Measurements from ENCODE around the gene SVEP1. TPM values are rescaled to one million over a fixed set of nuclear protein-coding genes. Genes with fewer than 3 reads are reported as not detected.
"Not testable (repeated sequence)": the region's sequence is repeated elsewhere in the genome, so short reads cannot be mapped to it uniquely, and the experiment has no call there.

SVEP1 gene
- polyA plus RNA-seq, 1 of the 3 experiments (the other 2 are of a cell fraction), result 0.10 TPM

DNA sequence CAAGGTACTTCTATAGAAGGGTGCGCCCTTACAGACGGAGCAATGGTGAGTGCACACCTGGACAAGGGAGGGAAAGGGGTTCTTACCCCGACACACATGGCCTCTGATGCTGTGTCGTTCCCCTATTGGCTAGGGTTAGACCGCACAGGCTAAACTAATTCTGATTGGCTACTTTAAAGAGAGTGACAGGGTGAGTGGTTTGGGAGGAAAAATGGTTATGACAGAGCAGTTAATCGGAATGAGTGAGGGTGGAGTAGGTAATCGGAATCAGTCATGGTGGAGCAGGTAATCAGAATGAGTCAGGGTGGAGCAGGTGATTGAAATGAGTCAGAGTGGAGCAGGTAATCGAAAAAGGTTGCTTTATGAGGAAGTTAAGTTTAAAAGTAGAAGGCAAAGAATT is 35.0 kb upstream of the SVEP1 start:
- WGBS (ENCODE audit: low lambda C conversion rate), result 66% methylated on average over 8 of the region's 8 CpGs

DNA sequence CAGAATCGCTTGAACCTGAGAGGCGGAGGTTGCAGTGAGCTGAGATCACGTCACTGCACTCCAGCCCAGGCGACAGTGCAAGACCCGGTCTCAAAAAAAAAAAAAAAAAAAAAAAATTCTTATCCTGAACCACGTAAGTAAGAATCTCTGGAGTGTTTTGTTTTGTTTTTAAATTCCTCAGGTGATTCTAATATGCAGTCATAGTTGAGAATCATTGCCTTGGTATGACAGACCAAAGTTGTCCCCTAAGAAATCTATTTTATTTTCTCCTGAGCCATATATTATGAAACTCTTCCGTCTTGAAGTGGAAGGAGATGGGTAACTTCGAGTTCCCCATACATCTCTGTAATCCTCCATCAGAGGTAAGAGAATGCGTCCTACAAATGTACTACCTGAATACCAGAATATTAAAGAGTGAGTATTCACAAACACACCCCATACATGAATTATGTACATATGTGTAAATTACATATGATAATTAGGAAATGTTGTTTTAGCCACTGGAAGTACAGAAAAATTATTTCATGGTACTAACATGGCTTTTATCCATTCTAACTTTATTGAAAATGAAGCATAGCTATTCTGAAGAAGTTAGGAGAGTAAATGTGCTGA is 26.7 kb upstream of the SVEP1 start:
- H3K79me2 ChIP-seq (ENCODE audit: insufficient read depth), result no peaks in the 10 kb centered on the region
- ChIA-PET POLR2A (no interaction called here), CTCF (no interaction called here)
- no peak overlapping the region for H2AFZ ChIP-seq (ENCODE audit: low read depth)
- no peak overlapping the region for H3K27ac ChIP-seq (ENCODE audit: low read depth in 2 of 2, low read length in 1 of 2)
- no peak overlapping the region for H3K9ac ChIP-seq
- H3K9me2 ChIP-seq, result no peaks in the 10 kb centered on the region
- no peak overlapping the region for H3K4me2 ChIP-seq
- no peaks in the 10 kb centered on the region for H4K20me1 ChIP-seq (ENCODE audit: insufficient read depth)
- no peak for DNase-seq
- H3F3A ChIP-seq (replicated peaks; ENCODE audit: insufficient read depth), result no peaks in the 10 kb centered on the region
- H3K4me3 ChIP-seq (ENCODE audit: low read depth in 2 of 2, low read length in 1 of 2), result no peak overlapping the region
- H3K36me3 ChIP-seq (replicated peaks in 1 of 2; ENCODE audit: control insufficient read depth in 1 of 2, insufficient read depth in 2 of 2, low read length in 1 of 2), result no peaks in the 10 kb centered on the region
- H3K4me1 ChIP-seq (ENCODE audit: control insufficient read depth in 1 of 2, insufficient read depth in 2 of 2, low read depth in 1 of 2, low read length in 1 of 2), result no peaks in the 10 kb centered on the region
- H3K9me3 ChIP-seq, result no peaks in the 10 kb centered on the region
- TF ChIP-seq, protein P1, sequence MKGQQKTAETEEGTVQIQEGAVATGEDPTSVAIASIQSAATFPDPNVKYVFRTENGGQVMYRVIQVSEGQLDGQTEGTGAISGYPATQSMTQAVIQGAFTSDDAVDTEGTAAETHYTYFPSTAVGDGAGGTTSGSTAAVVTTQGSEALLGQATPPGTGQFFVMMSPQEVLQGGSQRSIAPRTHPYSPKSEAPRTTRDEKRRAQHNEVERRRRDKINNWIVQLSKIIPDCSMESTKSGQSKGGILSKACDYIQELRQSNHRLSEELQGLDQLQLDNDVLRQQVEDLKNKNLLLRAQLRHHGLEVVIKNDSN (IDR thresholded peaks at IDR 0.05; ENCODE audit: borderline replicate concordance, low read depth), result no peak
- TF ChIP-seq, protein P2, sequence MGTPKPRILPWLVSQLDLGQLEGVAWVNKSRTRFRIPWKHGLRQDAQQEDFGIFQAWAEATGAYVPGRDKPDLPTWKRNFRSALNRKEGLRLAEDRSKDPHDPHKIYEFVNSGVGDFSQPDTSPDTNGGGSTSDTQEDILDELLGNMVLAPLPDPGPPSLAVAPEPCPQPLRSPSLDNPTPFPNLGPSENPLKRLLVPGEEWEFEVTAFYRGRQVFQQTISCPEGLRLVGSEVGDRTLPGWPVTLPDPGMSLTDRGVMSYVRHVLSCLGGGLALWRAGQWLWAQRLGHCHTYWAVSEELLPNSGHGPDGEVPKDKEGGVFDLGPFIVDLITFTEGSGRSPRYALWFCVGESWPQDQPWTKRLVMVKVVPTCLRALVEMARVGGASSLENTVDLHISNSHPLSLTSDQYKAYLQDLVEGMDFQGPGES (IDR thresholded peaks at IDR 0.05; ENCODE audit: low read depth, low read length), result no peak
- TF ChIP-seq SIN3A (IDR thresholded peaks at IDR 0.05; ENCODE audit: borderline replicate concordance, low read depth, low read length) (no peak), TCF12 (IDR thresholded peaks at IDR 0.05) (no peak), GABPA (IDR thresholded peaks at IDR 0.05; ENCODE audit: low read depth) (no peak), MXI1 (IDR thresholded peaks at IDR 0.05; ENCODE audit: low read depth, low read length) (no peak), MEF2A (IDR thresholded peaks at IDR 0.05; ENCODE audit: borderline replicate concordance, low read depth) (no peak), FOXM1 (IDR thresholded peaks at IDR 0.05; ENCODE audit: low read depth) (no peak), EZH2phosphoT487 (IDR thresholded peaks at IDR 0.05; ENCODE audit: borderline replicate concordance, low read depth) (no peak), YY1 (IDR thresholded peaks at IDR 0.05; ENCODE audit: low read depth) (no peak), CTCF (IDR thresholded peaks at IDR 0.05) (no peak)
- TF ChIP-seq, protein P3, sequence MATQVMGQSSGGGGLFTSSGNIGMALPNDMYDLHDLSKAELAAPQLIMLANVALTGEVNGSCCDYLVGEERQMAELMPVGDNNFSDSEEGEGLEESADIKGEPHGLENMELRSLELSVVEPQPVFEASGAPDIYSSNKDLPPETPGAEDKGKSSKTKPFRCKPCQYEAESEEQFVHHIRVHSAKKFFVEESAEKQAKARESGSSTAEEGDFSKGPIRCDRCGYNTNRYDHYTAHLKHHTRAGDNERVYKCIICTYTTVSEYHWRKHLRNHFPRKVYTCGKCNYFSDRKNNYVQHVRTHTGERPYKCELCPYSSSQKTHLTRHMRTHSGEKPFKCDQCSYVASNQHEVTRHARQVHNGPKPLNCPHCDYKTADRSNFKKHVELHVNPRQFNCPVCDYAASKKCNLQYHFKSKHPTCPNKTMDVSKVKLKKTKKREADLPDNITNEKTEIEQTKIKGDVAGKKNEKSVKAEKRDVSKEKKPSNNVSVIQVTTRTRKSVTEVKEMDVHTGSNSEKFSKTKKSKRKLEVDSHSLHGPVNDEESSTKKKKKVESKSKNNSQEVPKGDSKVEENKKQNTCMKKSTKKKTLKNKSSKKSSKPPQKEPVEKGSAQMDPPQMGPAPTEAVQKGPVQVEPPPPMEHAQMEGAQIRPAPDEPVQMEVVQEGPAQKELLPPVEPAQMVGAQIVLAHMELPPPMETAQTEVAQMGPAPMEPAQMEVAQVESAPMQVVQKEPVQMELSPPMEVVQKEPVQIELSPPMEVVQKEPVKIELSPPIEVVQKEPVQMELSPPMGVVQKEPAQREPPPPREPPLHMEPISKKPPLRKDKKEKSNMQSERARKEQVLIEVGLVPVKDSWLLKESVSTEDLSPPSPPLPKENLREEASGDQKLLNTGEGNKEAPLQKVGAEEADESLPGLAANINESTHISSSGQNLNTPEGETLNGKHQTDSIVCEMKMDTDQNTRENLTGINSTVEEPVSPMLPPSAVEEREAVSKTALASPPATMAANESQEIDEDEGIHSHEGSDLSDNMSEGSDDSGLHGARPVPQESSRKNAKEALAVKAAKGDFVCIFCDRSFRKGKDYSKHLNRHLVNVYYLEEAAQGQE (IDR thresholded peaks at IDR 0.05; ENCODE audit: low read depth, low read length), result no peak
- TF ChIP-seq, protein P4, sequence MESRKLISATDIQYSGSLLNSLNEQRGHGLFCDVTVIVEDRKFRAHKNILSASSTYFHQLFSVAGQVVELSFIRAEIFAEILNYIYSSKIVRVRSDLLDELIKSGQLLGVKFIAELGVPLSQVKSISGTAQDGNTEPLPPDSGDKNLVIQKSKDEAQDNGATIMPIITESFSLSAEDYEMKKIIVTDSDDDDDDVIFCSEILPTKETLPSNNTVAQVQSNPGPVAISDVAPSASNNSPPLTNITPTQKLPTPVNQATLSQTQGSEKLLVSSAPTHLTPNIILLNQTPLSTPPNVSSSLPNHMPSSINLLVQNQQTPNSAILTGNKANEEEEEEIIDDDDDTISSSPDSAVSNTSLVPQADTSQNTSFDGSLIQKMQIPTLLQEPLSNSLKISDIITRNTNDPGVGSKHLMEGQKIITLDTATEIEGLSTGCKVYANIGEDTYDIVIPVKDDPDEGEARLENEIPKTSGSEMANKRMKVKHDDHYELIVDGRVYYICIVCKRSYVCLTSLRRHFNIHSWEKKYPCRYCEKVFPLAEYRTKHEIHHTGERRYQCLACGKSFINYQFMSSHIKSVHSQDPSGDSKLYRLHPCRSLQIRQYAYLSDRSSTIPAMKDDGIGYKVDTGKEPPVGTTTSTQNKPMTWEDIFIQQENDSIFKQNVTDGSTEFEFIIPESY (IDR thresholded peaks at IDR 0.05; ENCODE audit: borderline replicate concordance, low read depth), result no peak
- no peaks in the 10 kb centered on the region for H3K27me3 ChIP-seq (ENCODE audit: insufficient read depth)
- WGBS (ENCODE audit: low lambda C conversion rate), result 54% methylated on average over 9 of the region's 9 CpGs

More for the DNA sequence above, 35.0 kb upstream of the SVEP1 start:
- H3K79me2 ChIP-seq (ENCODE audit: insufficient read depth); H3K9me3 ChIP-seq; H3K4me2 ChIP-seq; POLR2A ChIA-PET; H3K27ac ChIP-seq (ENCODE audit: low read depth in 2 of 2, low read length in 1 of 2); H3K9me2 ChIP-seq; H2AFZ ChIP-seq (ENCODE audit: low read depth); H3K4me1 ChIP-seq (ENCODE audit: control insufficient read depth in 1 of 2, insufficient read depth in 2 of 2, low read depth in 1 of 2, low read length in 1 of 2); H4K20me1 ChIP-seq (ENCODE audit: insufficient read depth); H3K4me3 ChIP-seq (ENCODE audit: low read depth in 2 of 2, low read length in 1 of 2); H3K36me3 ChIP-seq (replicated peaks in 1 of 2; ENCODE audit: control insufficient read depth in 1 of 2, insufficient read depth in 2 of 2, low read length in 1 of 2); H3K9ac ChIP-seq; H3K27me3 ChIP-seq (ENCODE audit: insufficient read depth); CTCF ChIA-PET; H3F3A ChIP-seq (replicated peaks; ENCODE audit: insufficient read depth); DNase-seq: not testable (repeated sequence)

All from SK-N-SH (cell line).